OCI-LY1 (cell line): ENCODE measurements around the gene PDXDC1.

ENCODE experiments used
- CTCF ChIP-seq: fragments of 200-600 bp; sonication (generic), shearing (Covaris generic); IDR thresholded peaks from 2 replicates; pipeline ENCODE4 v1.5.1; 2017; ENCODE audit warnings: mild to moderate bottlenecking, antibody characterized with exemption, low read length, moderate library complexity, mixed read lengths
- EZH2 ChIP-seq: fragments of 200-600 bp; sonication (generic), shearing (Covaris generic); IDR thresholded peaks from 2 replicates; pipeline ENCODE4 v1.8.0; 2017; ENCODE audit warnings: borderline replicate concordance, mixed run types, mild to moderate bottlenecking, antibody characterized with exemption, low read length, moderate library complexity, mixed read lengths

DNA sequence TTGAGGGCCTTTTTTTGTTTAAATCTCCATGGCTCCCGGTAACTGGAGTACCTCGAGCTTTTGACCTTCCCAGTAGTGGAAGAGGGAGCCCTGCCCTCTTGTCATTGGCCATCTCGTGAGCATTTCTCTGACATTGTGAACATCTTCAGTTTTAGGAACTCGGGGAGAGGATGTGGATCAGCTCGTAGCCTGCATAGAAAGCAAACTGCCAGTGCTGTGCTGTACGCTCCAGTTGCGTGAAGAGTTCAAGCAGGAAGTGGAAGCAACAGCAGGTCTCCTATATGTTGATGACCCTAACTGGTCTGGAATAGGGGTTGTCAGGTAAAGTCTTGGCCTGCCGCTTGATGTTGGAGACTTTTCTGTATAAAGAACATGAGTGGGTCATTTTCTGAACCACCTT is 56.8 kb downstream of the PDXDC1 start:
- TF ChIP-seq EZH2 = no peak
- TF ChIP-seq CTCF = no peak
